GM12878 (cell line): ENCODE results near the gene CC2D1A.

Source experiments
- CEBPZ ChIP-seq: fragments of 150-350 bp; IDR thresholded peaks from 2 replicates; pipeline ENCODE4 v1.6.1; 2016; ENCODE audit warnings: low read depth, low read length
- CTCF ChIP-seq, 3 experiments: IDR thresholded peaks in 2 of 3; conservative IDR thresholded peaks in 1 of 3; 2 replicates each; pipeline ENCODE4 v1.5.1; 2011; ENCODE audit warnings: low read depth in 3 of 3, low read length in 3 of 3, mild to moderate bottlenecking in 3 of 3, control low read depth in 2 of 3, moderate library complexity in 2 of 3, inconsistent platforms in 1 of 3, mixed read lengths in 1 of 3; ENCODE audit not compliant: control insufficient read depth in 2 of 3, insufficient read depth in 1 of 3; ENCODE audit errors: extremely low read depth in 1 of 3
- EZH2 ChIP-seq: IDR thresholded peaks from 2 replicates; pipeline ENCODE4 v1.6.1; 2012; ENCODE audit warnings: low read depth, mild to moderate bottlenecking, control low read depth, inconsistent platforms, low read length, borderline replicate concordance; ENCODE audit not compliant: control insufficient read depth
- HCFC1 ChIP-seq: fragments of 150-350 bp; IDR thresholded peaks from 2 replicates; pipeline ENCODE4 v1.6.1; 2014; ENCODE audit warnings: low read length
- TCF3 ChIP-seq: IDR thresholded peaks from 2 replicates; pipeline ENCODE4 v1.6.1; 2012; ENCODE audit warnings: low read depth, mild to moderate bottlenecking, low read length, borderline replicate concordance; ENCODE audit not compliant: insufficient read depth

- no peak for TF ChIP-seq CTCF (IDR thresholded peaks at IDR 0.05 in 2 of 3, conservative IDR thresholded peaks at IDR 0.05 in 1 of 3; ENCODE audit: control insufficient read depth in 2 of 3, extremely low read depth in 1 of 3, insufficient read depth in 1 of 3, low read depth in 3 of 3, low read length in 3 of 3)
- TF ChIP-seq CEBPZ, result no peak
- no peak for TF ChIP-seq HCFC1
- no peak for TF ChIP-seq TCF3
- TF ChIP-seq EZH2, result no peak
Observed at GRCh38 chr19:13896227-13896626, 9.8 kb upstream of the CC2D1A start.
